B cell (primary cell): ENCODE data around the gene ITPK1. TPM values are rescaled to one million over a fixed set of nuclear protein-coding genes. Genes with fewer than 3 reads are reported as not detected.

Source experiments
- ATAC-seq: fragments of 200-7000 bp; cut with Tn5 transposase; one replicate; pipeline ENCODE4 v1.10.0; 2021; ENCODE audit warnings: low read depth, mild to moderate bottlenecking, moderate number of reproducible peaks, moderate library complexity
- CTCF ChIA-PET: fragments of 350-600 bp; sonication (Branson Sonifier 250); formaldehyde crosslinking; loops from one replicate; lab custom pipeline; 2021; ENCODE audit warnings: antibody characterized with exemption, inconsistent platforms; lab: Charles Lee
- POLR2A ChIA-PET: fragments of 350-600 bp; sonication (Branson Sonifier 250); formaldehyde crosslinking; loops from one replicate; lab custom pipeline; 2021; ENCODE audit warnings: antibody characterized with exemption; lab: Charles Lee
- DNase-seq: peaks from one replicate; pipeline ENCODE4 v3.0.0; 2013
- H2AFZ ChIP-seq: 2 replicates; pipeline ENCODE4 v1.6.1; 2012; ENCODE audit warnings: mild to moderate bottlenecking, low read depth, low read length; ENCODE audit not compliant: insufficient read depth, poor library complexity, severe bottlenecking
- H3K27ac ChIP-seq, 2 donors: 1 replicate in 1 of 2; 2 replicates in 1 of 2; pipeline ENCODE4 v1.5.1; 2012 to 2013; ENCODE audit warnings: low read length in 2 of 2, mild to moderate bottlenecking in 2 of 2, moderate library complexity in 1 of 2
- H3K27me3 ChIP-seq, 4 experiments: fragments of 200-600 bp in 1 of 4; sonication (generic) in 1 of 4; replicated peaks in 1 of 4; 1 replicate in 2 of 4; 2 replicates in 2 of 4; pipeline versions ENCODE4 v1.6.1 to v1.7.0; 2013 to 2016; ENCODE audit warnings: low read length in 3 of 4, mild to moderate bottlenecking in 2 of 4, mixed read lengths in 1 of 4, moderate library complexity in 1 of 4; ENCODE audit not compliant: insufficient read depth in 4 of 4, control insufficient read depth in 3 of 4; ENCODE audit errors: control extremely low read depth in 1 of 4
- H3K36me3 ChIP-seq, 2 experiments: replicated peaks in 1 of 2; 1 replicate in 1 of 2; 2 replicates in 1 of 2; pipeline versions ENCODE4 v1.6.1 to v1.7.1; 2013; ENCODE audit warnings: low read length in 1 of 2; ENCODE audit not compliant: insufficient read depth in 2 of 2, control insufficient read depth in 1 of 2; ENCODE audit errors: control extremely low read depth in 1 of 2, extremely low read depth in 1 of 2
- H3K4me1 ChIP-seq, 2 donors: fragments of 200-600 bp in 1 of 2; sonication (generic) in 1 of 2; 1 replicate in 1 of 2; 2 replicates in 1 of 2; pipeline versions ENCODE4 v1.5.1 to v1.6.1; 2013 to 2017; ENCODE audit warnings: low read length in 2 of 2; ENCODE audit not compliant: control insufficient read depth in 2 of 2, insufficient read depth in 2 of 2
- H3K4me2 ChIP-seq: replicated peaks from 2 replicates; pipeline ENCODE3; 2012; ENCODE audit warnings: mild to moderate bottlenecking, low read depth, low read length; ENCODE audit not compliant: poor library complexity, severe bottlenecking
- H3K4me3 ChIP-seq, 5 experiments: fragments of 200-600 bp in 1 of 5; sonication (generic) in 1 of 5; 1 replicate in 3 of 5; 2 replicates in 2 of 5; pipeline versions ENCODE4 v1.5.1 to v1.7.0; 2011 to 2016; ENCODE audit warnings: low read length in 4 of 5, mild to moderate bottlenecking in 4 of 5, low read depth in 2 of 5, control low read depth in 1 of 5, moderate library complexity in 1 of 5; ENCODE audit not compliant: insufficient read depth in 1 of 5; ENCODE audit errors: control extremely low read depth in 1 of 5, extremely low read depth in 1 of 5
- H3K79me2 ChIP-seq: fragments of 200-600 bp; sonication (generic); one replicate; pipeline ENCODE4 v1.6.0; 2016; ENCODE audit warnings: low read length; ENCODE audit not compliant: control insufficient read depth, insufficient read depth
- H3K9ac ChIP-seq: fragments of 200-600 bp; sonication (generic); 2 replicates; pipeline ENCODE4 v1.6.1; 2017; ENCODE audit warnings: mild to moderate bottlenecking, low read length, moderate library complexity
- H3K9me3 ChIP-seq, 3 donors: one replicate each; pipeline versions ENCODE4 v1.6.1 to v1.7.1; 2013; ENCODE audit warnings: low read length in 2 of 3; ENCODE audit not compliant: control insufficient read depth in 2 of 3, insufficient read depth in 1 of 3; ENCODE audit errors: control extremely low read depth in 1 of 3
- H4K20me1 ChIP-seq: 2 replicates; pipeline ENCODE4 v1.6.0; 2012; ENCODE audit warnings: mild to moderate bottlenecking, low read length; ENCODE audit not compliant: insufficient read depth, control insufficient read depth, poor library complexity, severe bottlenecking
- H3K27ac Mint-ChIP-seq: one replicate; pipeline ENCODE4 v1.8.0; 2021; ENCODE audit warnings: mixed read lengths
- H3K27me3 Mint-ChIP-seq: one replicate; pipeline ENCODE4 v1.8.0; 2021; ENCODE audit warnings: mixed read lengths
- H3K4me1 Mint-ChIP-seq: one replicate; pipeline ENCODE4 v1.8.0; 2021; ENCODE audit warnings: mixed read lengths
- H3K4me3 Mint-ChIP-seq: one replicate; pipeline ENCODE4 v1.8.0; 2021; ENCODE audit warnings: mixed read lengths
- H3K9me3 Mint-ChIP-seq: one replicate; pipeline ENCODE4 v1.8.0; 2022; ENCODE audit warnings: mixed read lengths; ENCODE audit not compliant: insufficient read depth
- CTCF ChIP-seq: fragments of 200-600 bp; IDR thresholded peaks from one replicate; pipeline ENCODE4 v1.8.0; 2022; ENCODE audit warnings: antibody characterized with exemption, mild to moderate bottlenecking
- EZH2 ChIP-seq: IDR thresholded peaks from 2 replicates; pipeline ENCODE4 v1.6.1; 2012; ENCODE audit warnings: borderline replicate concordance, low read depth, mild to moderate bottlenecking, moderate library complexity, low read length; ENCODE audit not compliant: insufficient read depth, poor library complexity, severe bottlenecking
- WGBS: methylation state at CpG from one replicate; pipeline ENCODE4 v1.1.5; 2013; ENCODE audit warnings: missing lambda C conversion rate; ENCODE audit not compliant: insufficient coverage; 5-methylcytosine and 5-hydroxymethylcytosine counted together
- intact Hi-C: fragments of 100-400 bp; cut with micrococcal nuclease; formaldehyde crosslinking; loops from one replicate; pipeline ENCODE4 v1.10.0; 2022
- polyA plus RNA-seq: library from polyadenylated mRNA; depleted of rRNA; stranded (reverse); fragments of >200 nt; gene quantifications from 2 replicates; pipeline ENCODE4 v1.2.3, GENCODE V29; 2012
- total RNA-seq, 2 donors: library from RNA; stranded (reverse); fragments of 120-200 nt in 1 of 2; gene quantifications; 1 replicate in 1 of 2; 2 replicates in 1 of 2; pipeline versions ENCODE4 v1.2.3 to v1.2.4, GENCODE V29; 2013 to 2022

Gene ITPK1
- total and polyA plus RNA-seq, 2 donors (not counting 1 experiment from before 2014, with no cell fraction given): 46.0 to 46.9 TPM

GRCh38 chr14:93025055-93025454 lies 90.7 kb downstream of the ITPK1 start:
- Histone ChIP-seq H4K20me1 (no peaks in the 10 kb centered on the region), H2AFZ (no peak overlapping the region), H3K9ac (no peak overlapping the region), H3K9me3 (no peaks in the 10 kb centered on the region), H3K4me2 (no peak overlapping the region), H3K27ac (no peak overlapping the region), H3K4me1 (peaks cover 0 to 12% of the 10 kb centered on the region in 2 donors), H3K79me2 (peaks cover 63% of the 10 kb centered on the region), H3K4me3 (no peak overlapping the region), H3K36me3 (peaks cover 0 to 2% of the 10 kb centered on the region in 2 experiments), H3K27me3 (no peaks in the 10 kb centered on the region)
- H3K27me3 Mint-ChIP-seq: no peaks in the 10 kb centered on the region
- intact Hi-C loops: no loop called here
- POLR2A ChIA-PET: no interaction called here
- CTCF ChIA-PET: no interaction called here
- H3K27ac Mint-ChIP-seq: no peak overlapping the region
- WGBS: 97% methylated on average over 4 of the region's 9 CpGs
- H3K9me3 Mint-ChIP-seq: no peaks in the 10 kb centered on the region
- no peak overlapping the region for H3K4me3 Mint-ChIP-seq
- ATAC-seq: no peak
- H3K4me1 Mint-ChIP-seq: peaks cover 15% of the 10 kb centered on the region
- no peak for DNase-seq
- TF ChIP-seq CTCF: no peak
- no peak for TF ChIP-seq EZH2

GRCh38 chr14:93024493-93024892 lies 91.2 kb downstream of the ITPK1 start:
- POLR2A ChIA-PET: no interaction called here
- CTCF ChIA-PET: no interaction called here
- Mint-ChIP-seq H3K4me1 (peaks cover 15% of the 10 kb centered on the region), H3K27me3 (no peaks in the 10 kb centered on the region), H3K27ac (no peak overlapping the region), H3K4me3 (no peak overlapping the region), H3K9me3 (no peaks in the 10 kb centered on the region)
- no peak overlapping the region for H2AFZ ChIP-seq
- TF ChIP-seq CTCF (no peak), EZH2 (no peak)
- H3K9ac ChIP-seq: no peak overlapping the region
- no peak overlapping the region for H3K4me3 ChIP-seq
- H3K79me2 ChIP-seq: peaks cover 58% of the 10 kb centered on the region
- no peaks in the 10 kb centered on the region for H3K27me3 ChIP-seq
- no peak overlapping the region for H3K27ac ChIP-seq
- no peaks in the 10 kb centered on the region for H3K9me3 ChIP-seq
- H3K4me1 ChIP-seq: peaks cover 0 to 12% of the 10 kb centered on the region in 2 donors
- no peak overlapping the region for H3K4me2 ChIP-seq
- DNase-seq (no peak), ATAC-seq (no peak)
- intact Hi-C loops: no loop called here
- H4K20me1 ChIP-seq: no peaks in the 10 kb centered on the region
- 93% methylated on average over 5 of the region's 5 CpGs for WGBS
- H3K36me3 ChIP-seq: no peaks in the 10 kb centered on the region
